GM12874 (cell line): ENCODE measurements around the gene CDH4.

Experiments
- TF ChIP-seq, protein P1 (sequence below): IDR thresholded peaks from 2 replicates; pipeline ENCODE4 v1.5.1; 2011; ENCODE audit warnings: low read depth, mild to moderate bottlenecking, control low read depth, low read length, moderate library complexity; ENCODE audit not compliant: insufficient read depth

CDH4 gene

GRCh38 chr20:61605283-61605682 lies 353.2 kb downstream of the CDH4 start:
- TF ChIP-seq, protein P1, sequence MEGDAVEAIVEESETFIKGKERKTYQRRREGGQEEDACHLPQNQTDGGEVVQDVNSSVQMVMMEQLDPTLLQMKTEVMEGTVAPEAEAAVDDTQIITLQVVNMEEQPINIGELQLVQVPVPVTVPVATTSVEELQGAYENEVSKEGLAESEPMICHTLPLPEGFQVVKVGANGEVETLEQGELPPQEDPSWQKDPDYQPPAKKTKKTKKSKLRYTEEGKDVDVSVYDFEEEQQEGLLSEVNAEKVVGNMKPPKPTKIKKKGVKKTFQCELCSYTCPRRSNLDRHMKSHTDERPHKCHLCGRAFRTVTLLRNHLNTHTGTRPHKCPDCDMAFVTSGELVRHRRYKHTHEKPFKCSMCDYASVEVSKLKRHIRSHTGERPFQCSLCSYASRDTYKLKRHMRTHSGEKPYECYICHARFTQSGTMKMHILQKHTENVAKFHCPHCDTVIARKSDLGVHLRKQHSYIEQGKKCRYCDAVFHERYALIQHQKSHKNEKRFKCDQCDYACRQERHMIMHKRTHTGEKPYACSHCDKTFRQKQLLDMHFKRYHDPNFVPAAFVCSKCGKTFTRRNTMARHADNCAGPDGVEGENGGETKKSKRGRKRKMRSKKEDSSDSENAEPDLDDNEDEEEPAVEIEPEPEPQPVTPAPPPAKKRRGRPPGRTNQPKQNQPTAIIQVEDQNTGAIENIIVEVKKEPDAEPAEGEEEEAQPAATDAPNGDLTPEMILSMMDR = no peak

DNA sequence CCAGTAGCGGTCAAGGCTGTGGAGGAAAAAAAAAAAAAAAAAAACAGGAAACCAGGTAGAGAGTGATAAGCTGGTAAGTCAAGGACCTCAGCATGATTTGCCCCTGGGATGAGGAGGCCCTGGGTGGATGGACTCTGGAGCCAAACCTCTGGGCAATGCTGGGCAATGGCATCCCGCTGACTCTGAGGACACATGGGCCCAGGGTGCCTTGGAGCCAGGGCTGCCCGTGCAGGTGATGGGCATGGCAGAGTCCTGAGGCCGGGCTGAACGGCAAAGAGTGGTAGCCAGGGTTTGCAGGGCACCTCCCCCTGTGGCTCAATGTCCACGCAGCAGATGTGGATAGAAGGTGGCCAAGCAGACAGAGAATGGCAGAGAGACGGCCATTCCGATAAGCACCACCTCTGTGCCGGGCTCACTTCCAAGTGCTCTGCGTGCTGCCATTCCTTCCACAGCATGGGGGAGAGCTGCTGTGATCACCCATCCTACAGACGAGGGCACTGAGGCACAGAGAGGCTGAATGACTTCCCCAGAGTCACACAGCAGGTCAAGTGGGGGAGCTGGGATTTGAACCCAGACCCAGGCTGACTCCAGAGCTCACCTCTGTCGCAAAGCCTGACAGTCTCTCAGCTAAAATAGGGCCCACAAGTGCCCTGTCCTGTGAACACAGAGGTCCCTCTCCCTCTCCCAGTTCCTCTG lies 353.9 kb downstream of the CDH4 start:
- TF ChIP-seq, protein P1 = no peak

GRCh38 chr20:61608275-61609085 lies 356.4 kb downstream of the CDH4 start:
- TF ChIP-seq, protein P1 = no peak

- TF ChIP-seq, protein P1 = no peak
These were observed 357.4 kb downstream of the CDH4 start for GRCh38 chr20:61609461-61609860.

GRCh38 chr20:61611401-61612180 lies 359.5 kb downstream of the CDH4 start:
- TF ChIP-seq, protein P1 = no peak

DNA sequence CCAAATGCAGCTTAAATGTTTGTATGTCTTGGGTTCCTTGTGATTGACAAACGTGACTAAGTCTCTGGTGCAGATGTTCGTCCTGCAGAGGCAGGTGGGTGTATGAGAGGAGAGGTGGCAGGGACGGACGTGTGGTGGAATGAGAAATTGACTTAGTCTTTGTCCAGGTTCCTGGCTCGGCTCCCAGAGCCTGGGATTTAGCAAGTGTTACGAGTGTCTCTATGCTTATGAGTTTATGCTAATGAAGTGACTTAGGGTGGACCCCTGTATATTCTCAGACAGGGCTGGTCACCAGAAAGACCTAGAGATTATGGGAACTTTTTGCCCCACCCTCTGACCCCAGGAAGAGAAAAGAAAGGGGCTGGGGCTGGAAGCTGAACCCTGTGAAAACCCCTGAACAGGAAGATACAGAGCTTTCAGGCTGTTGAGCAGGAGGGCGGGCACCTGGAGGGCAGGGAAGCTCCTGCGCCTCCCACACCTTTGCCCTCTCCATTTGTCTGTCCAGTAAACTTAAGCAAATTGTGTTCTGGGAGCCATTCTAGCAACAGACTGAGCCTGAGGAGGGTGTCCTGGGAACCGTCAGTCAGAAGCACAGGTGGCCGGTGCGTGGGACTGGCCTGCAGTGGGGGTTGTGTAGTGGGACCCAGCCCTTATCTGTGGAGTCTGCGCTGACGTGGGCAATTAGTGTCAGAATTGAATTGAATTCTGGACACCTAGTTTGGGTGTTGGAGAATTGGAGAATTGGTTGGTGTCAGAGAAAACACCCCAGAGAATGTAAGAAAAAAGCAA lies 362.1 kb downstream of the CDH4 start:
- TF ChIP-seq, protein P1 = no peak
